WERI-Rb-1 (cell line): ENCODE results near the gene VAT1L.

Experiments used
- DNase-seq: peaks from one replicate; pipeline ENCODE4 v3.0.0-alpha.2; 2020
- H3K27ac ChIP-seq: fragments of 250-450 bp; sonication (Bioruptor Pico); 2 replicates; pipeline ENCODE4 v1.5.1; 2020; ENCODE audit warnings: mild to moderate bottlenecking, moderate library complexity
- H3K27me3 ChIP-seq: fragments of 250-450 bp; sonication (Bioruptor Pico); 2 replicates; pipeline ENCODE4 v1.5.1; 2021; ENCODE audit warnings: mild to moderate bottlenecking, low read depth, moderate library complexity; ENCODE audit not compliant: insufficient read depth, severe bottlenecking
- H3K36me3 ChIP-seq: fragments of 250-450 bp; sonication (Bioruptor Pico); 2 replicates; pipeline ENCODE4 v1.5.1; 2020; ENCODE audit warnings: mild to moderate bottlenecking, moderate library complexity
- H3K4me3 ChIP-seq: 2 replicates; pipeline ENCODE4 v1.5.1; 2011; ENCODE audit warnings: low read depth, mild to moderate bottlenecking, control low read depth, low read length
- H3K9me3 ChIP-seq: fragments of 250-450 bp; sonication (Bioruptor Pico); 2 replicates; pipeline ENCODE4 v1.5.1; 2021; ENCODE audit warnings: mild to moderate bottlenecking, moderate library complexity; ENCODE audit not compliant: severe bottlenecking
- TF ChIP-seq, protein P1 (sequence below): IDR thresholded peaks from 2 replicates; pipeline ENCODE4 v1.5.1; 2011; ENCODE audit warnings: low read depth, mild to moderate bottlenecking, control low read depth, inconsistent platforms, low read length

The VAT1L gene

DNA sequence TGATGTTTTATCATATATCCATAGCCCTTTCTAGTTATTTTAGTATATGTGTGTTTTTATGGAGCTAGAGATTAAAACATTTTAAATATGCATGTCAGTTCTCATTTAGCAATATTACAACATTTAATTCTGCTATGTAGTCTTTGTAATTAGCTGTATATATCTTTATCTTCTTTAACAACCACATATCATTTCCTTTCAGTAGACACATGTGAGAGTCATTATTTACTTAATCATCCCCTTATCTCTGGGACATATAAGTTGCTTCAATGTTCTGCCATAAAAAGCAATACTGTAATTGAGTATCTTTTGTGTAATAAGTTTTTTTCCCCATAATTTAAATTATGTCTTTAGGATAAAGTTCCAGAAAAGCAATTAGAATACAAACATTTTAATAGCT, 182.0 kb downstream of the VAT1L start:
- TF ChIP-seq, protein P1, sequence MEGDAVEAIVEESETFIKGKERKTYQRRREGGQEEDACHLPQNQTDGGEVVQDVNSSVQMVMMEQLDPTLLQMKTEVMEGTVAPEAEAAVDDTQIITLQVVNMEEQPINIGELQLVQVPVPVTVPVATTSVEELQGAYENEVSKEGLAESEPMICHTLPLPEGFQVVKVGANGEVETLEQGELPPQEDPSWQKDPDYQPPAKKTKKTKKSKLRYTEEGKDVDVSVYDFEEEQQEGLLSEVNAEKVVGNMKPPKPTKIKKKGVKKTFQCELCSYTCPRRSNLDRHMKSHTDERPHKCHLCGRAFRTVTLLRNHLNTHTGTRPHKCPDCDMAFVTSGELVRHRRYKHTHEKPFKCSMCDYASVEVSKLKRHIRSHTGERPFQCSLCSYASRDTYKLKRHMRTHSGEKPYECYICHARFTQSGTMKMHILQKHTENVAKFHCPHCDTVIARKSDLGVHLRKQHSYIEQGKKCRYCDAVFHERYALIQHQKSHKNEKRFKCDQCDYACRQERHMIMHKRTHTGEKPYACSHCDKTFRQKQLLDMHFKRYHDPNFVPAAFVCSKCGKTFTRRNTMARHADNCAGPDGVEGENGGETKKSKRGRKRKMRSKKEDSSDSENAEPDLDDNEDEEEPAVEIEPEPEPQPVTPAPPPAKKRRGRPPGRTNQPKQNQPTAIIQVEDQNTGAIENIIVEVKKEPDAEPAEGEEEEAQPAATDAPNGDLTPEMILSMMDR, result no peak
- H3K36me3 ChIP-seq, result no peaks in the 10 kb centered on the region
- no peak overlapping the region for H3K27ac ChIP-seq
- H3K27me3 ChIP-seq, result no peaks in the 10 kb centered on the region
- no peaks in the 10 kb centered on the region for H3K9me3 ChIP-seq
- DNase-seq, result no peak
- H3K4me3 ChIP-seq, result no peak overlapping the region

DNA sequence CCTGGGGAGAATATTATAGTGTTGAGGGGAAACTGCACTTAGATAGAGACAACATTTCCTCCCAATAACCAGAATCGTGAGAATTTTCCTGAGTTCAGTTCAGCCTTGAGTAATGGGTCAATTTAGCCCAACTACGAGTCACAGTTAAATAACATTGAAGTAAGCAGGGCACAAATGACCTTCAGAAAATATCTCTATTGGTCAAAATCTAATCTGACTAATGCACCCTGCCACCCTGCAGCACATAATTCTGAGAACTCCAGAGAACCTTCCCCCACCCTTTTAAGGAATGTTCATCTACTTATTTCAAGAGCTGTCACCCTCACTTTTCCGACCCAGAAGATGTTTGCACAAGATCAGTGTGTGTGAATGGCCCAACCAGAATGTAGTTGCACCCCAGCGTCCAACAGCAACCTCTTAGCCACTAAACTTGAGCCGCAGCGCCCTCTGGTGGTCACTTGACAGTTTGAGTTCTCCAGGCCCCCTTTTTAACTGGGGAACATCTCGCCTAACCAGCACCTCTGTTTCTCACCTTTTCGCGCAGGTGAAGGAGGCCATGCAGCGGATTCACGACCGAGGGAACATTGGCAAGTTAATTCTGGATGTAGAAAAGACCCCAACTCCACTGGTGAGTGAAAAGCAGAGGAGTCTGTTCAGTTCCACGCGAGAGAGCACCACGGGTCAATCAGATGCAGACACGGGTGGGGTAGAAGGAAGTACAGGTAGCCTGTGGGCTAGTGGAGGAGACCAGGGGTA, 183.1 kb downstream of the VAT1L start:
- H3K27me3 ChIP-seq, result no peaks in the 10 kb centered on the region
- H3K9me3 ChIP-seq, result no peaks in the 10 kb centered on the region
- no peak overlapping the region for H3K4me3 ChIP-seq
- peak; percentile 83 for DNase-seq
- TF ChIP-seq, protein P1, result peak; percentile 77
- H3K27ac ChIP-seq, result no peak overlapping the region
- no peaks in the 10 kb centered on the region for H3K36me3 ChIP-seq

DNA sequence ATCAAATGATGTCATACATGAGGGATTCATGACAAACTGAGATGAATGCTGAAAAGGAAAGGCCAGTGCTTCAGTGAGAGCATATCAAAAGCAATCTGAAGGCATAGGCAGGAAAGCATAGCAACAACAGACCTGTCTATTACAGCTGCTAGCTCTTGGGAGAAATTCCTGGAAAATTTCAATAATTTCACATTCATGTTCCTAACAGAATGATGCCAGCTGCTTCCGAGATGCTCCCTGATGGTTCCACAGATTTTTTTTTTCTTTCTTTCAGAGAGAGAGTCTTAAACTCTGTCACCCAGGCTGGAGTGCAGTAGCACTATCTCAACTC, 183.7 kb downstream of the VAT1L start:
- H3K9me3 ChIP-seq, result no peaks in the 10 kb centered on the region
- TF ChIP-seq, protein P1, result no peak
- no peaks in the 10 kb centered on the region for H3K36me3 ChIP-seq
- no peaks in the 10 kb centered on the region for H3K27me3 ChIP-seq
- no peak overlapping the region for H3K4me3 ChIP-seq
- no peak for DNase-seq
- no peak overlapping the region for H3K27ac ChIP-seq

DNA sequence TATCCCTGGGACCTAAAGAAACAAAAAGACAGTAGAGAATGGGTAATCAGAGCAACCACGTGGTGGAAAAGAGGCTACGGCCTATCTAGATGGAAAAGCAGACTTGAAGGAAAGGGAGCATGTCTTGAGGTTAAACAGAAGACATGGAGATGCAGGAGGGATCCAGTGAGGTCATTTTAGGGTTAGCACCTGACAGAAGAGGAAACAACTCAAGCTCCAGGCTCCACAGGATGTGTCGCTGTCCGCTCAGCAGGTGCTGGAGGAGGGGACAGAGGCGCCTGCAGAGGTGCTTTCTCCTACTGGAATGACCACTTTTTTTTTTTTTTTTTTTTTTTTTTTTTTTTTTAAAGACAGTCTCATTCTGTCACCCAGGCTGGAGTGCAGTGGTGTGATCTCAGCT, 186.5 kb downstream of the VAT1L start:
- Histone ChIP-seq H3K27me3 (no peaks in the 10 kb centered on the region), H3K4me3 (no peak overlapping the region), H3K36me3 (no peaks in the 10 kb centered on the region), H3K27ac (no peak overlapping the region), H3K9me3 (no peaks in the 10 kb centered on the region)
- no peak for DNase-seq
- TF ChIP-seq, protein P1, result no peak

DNA sequence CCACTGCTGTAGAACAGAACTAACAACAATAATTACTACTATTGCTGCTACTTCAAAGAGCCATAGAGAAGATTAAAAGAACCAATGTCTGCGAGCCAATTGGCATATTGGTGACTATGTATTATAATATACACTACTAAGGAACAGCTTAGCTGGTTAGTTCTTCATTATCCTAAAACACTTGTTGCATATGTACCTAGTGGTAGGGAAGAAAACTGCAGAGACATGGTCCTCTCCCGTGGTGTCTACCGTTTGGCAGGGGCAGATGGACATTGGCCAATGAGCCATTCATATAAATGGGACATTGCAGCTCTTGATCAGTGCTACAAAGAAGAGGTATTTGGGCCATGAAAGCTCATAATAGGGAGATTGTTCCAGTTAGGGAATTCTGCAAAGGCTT, 187.6 kb downstream of the VAT1L start:
- no peak for DNase-seq
- H3K27ac ChIP-seq, result no peak overlapping the region
- H3K27me3 ChIP-seq, result no peaks in the 10 kb centered on the region
- TF ChIP-seq, protein P1, result 0 out of 2 replicates have a peak, but pooled peaks have one; percentile 1
- H3K4me3 ChIP-seq, result no peak overlapping the region
- H3K9me3 ChIP-seq, result no peaks in the 10 kb centered on the region
- no peaks in the 10 kb centered on the region for H3K36me3 ChIP-seq

DNA sequence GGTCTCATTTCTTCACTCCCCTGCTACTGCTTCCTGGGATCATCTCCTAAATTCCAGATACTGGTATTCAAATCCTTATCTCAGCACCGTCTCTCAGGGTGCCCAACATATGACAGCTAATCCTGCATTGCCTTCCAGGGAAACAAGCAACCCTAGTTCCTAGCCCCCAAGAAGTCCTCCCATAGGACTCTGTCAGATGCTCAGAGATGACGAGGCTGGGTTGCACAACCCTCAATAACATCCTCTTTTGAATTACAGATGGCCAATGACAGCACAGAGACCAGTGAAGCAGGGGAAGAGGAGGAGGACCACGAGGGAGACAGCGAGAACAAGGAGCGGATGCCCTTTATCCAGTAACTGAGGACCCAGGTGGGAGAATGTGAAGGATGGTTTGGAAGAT, 189.0 kb downstream of the VAT1L start:
- no peaks in the 10 kb centered on the region for H3K36me3 ChIP-seq
- no peak for DNase-seq
- TF ChIP-seq, protein P1, result no peak

More for the DNA sequence above, 189.0 kb downstream of the VAT1L start:
- Histone ChIP-seq H3K4me3 (no peak overlapping the region), H3K27ac (no peak overlapping the region), H3K9me3 (no peaks in the 10 kb centered on the region), H3K27me3 (no peaks in the 10 kb centered on the region)
